GM21825 (cell line): ENCODE data around the gene CA5A.

Source experiments
- ATAC-seq: cut with Tn5 transposase; IDR thresholded peaks from one replicate; pipeline ENCODE4 v1.9.1; 2021; ENCODE audit warnings: mild to moderate bottlenecking, moderate library complexity; ENCODE audit not compliant: unreplicated experiment

CA5A gene

GRCh38 chr16:87964049-87964659 is 27.8 kb upstream of the CA5A start:
- ATAC-seq: no peak

DNA sequence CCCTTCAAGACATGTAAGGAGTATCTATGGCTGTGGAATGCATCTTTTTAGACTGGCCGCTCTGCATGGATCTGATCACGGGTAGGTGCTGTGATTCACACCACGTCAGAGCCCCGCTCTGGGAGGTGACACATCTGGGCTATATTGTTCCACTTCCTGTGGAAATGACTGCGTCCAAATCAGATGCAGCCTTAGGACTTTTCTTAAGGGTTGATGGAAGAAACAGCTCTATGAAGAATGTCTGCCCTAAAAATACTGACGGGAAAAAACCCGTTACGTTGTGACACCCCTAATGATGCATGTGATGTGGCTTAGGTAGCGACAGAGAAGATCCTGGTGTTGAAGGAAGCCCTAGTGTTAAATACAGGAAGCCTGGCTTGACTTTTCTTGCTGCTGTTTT is 27.1 kb upstream of the CA5A start:
- ATAC-seq: no peak

DNA sequence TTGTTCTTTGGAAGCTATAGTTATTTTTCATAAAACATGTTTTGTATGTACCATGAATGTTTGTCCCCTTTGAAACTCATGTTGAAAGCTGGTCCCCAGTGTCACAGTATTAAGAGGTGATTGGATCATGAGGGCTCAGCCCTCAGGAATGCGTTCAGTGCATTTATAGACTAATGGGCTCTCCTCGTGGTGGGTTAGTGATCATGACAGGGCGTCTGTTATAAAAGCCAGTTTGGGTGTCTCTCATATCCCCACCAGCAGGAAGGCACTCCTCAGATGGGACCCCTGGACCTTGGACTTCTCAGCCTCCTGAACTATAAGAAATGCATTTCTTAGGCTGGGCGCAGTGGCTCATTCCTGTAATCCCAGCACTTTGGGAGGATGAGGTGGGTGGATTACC is 25.3 kb upstream of the CA5A start:
- ATAC-seq: no peak

- ATAC-seq: no peak
Measured at GRCh38 chr16:87960852-87961251, 24.5 kb upstream of the CA5A start.

GRCh38 chr16:87960296-87960695 is 24.0 kb upstream of the CA5A start:
- no peak for ATAC-seq

GRCh38 chr16:87959391-87959990 is 23.2 kb upstream of the CA5A start:
- ATAC-seq: no peak

DNA sequence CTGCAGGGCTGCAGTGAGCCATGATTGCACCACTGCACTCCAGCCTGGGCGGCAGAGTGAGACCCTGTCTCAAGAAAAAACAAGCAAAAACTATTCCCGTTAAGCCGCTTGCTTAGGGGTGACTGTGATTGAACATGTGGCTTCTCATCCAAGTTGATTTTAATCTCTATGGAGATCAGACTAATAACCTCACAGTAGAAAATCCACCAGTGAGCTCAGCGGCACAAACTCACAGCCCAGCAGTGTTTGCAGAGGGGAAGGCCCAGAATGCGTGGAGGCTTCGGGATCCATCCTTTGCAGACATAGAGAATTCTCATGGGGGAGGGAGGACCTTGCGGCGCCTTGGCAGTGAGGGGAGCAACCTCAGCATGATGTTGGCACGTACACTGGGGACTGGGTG is 22.3 kb upstream of the CA5A start:
- no peak for ATAC-seq

DNA sequence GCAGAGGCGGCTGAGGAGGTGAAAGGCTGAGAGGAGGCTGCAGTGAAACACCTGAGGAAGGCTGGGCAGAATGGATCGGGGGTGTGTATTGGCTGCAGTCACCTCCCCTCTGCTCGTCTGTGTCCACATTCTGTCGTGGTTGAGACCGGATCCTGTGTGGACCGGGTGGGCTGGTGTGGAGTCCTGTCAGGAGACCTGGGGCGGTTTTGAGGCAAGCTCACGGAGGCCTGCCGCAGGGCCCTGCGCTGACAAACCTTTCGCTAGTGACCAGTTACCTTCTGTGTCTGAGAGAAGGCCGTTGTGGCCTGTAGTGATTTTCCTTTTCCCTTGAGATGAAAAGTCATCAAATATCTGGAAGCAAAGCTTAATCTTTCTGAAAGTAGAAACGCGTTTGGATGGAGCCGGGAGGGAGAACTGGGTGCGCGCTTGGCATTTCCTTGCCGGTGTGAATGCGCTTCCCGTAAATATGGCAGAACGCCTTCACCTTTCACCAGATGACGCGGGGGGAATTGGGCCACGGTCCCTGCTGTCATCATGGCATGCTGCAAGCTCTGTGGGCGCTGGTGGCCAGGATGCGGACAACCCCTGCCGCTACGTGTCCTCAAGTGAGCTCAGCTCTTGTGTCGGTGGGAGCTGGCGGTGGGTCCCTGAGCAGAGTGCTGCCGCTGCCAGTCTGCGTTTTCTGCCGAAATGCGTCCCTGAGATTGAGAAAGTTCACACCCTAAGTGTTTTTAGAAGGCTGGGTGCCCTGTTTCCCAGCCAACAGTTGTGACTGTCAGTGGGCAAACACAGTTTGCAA is 21.2 kb upstream of the CA5A start:
- no peak for ATAC-seq

GRCh38 chr16:87956365-87957231 is 20.3 kb upstream of the CA5A start:
- peak; percentile 32 for ATAC-seq

- no peak for ATAC-seq
Measured at GRCh38 chr16:87956098-87956364, 19.7 kb upstream of the CA5A start.

GRCh38 chr16:87955302-87956097 is 19.2 kb upstream of the CA5A start:
- no peak for ATAC-seq

- ATAC-seq: no peak
Measured at GRCh38 chr16:87954826-87955225, 18.5 kb upstream of the CA5A start.

DNA sequence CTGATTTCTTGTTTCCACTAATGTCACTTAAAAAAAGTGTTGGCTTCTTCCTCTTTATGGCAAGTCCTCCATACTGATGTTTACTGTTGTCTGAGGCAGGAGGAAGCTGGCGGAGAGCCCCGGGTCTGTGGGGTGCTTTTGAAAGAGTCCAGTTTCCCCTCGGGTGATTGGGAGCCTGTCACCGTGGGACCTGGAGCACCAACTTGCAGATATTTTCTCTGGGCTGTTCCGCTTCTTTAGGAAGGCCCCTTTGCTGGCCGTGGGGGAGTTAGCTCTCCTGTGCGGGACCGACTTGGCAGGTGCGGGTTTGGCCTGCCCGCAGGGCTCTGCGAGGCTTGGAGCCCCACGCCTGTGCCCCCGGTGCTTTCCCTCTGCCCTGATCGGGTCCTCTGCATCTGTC is 18.0 kb upstream of the CA5A start:
- ATAC-seq: no peak

DNA sequence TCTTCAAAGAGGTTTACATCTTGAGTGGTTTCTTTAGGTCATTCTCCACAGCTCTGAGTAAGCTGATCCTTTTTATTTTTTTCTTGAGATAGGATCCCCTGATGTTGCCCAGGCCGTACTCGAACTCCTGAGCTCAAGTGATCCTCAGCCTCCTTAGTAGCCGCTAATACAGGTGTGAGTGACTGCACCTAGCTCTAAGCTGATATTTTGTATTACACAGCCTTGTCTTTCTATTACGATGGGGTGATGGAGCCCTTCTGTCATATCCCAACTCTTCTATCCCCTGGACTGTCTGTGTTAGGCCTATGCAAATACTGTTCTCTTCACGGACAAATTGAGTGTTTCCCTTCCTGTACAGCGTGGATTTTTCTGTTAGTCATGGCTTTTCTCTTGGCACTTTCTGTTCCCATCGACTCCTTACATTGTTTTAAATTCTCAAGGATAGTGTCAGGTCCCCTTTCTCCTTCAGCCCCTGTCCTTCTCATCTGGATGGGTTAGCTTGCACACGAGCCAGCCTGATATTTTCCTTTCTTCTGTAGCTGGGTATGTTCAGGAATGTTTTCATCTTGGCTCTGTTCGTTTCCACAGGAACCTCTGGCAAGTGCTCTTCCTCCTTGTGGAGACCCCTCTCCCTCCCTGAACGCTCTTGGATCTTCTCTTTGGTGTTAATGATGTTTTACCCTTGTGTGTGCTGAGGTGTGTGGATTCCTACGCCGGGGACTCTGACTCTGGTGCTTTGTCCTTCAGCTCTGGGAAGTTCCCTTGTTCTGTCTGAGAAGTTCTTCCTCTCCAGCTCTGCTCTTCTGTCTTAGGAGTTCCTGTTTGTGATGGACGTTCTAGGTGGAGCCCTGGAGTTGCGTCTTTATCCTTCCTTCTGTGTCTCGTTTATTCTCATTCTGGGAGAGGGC is 17.2 kb upstream of the CA5A start:
- no peak for ATAC-seq

- ATAC-seq: no peak
Measured at GRCh38 chr16:87952751-87953150, 16.4 kb upstream of the CA5A start.

GRCh38 chr16:87951552-87952538 is 15.5 kb upstream of the CA5A start:
- ATAC-seq: peak; percentile 6

DNA sequence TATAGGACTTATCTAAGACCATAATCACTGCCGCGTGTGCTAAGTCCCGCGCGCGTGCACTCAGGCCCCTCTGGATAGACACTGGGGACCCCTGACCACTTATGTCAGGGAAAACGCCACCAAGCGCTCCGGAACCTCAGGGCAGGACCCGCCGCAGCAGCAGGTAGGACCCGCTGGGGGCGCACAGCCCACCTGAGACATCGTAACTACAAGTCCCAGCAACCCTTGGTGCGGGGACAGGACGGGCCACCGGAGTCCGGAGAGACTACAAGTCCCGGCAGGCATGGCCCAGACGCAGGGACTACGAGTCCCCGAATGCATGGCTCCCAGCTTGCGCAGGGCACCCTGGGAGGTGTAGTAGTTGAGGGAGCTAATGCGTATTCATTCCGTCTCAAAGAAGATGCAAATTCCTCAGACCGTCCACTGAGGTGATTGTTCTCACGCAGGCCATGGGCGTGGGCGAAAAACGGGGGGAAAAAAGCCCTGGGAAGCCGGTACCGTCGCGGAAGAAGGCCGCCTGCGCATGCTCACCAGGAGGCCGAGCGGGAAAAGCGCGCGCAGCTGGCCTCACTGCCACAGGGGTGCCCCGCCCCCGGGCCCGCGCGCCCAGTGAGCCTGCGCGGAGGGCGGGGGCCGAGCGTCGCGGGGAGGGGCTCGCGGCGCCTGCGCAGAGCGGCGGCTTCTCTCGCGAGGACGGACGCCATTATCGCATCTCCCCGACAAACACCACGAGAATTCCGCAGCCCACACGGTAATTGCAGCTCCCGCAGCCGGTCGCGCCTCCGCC is 14.6 kb upstream of the CA5A start, which contains the start of gene BANP:
BANP (plus strand) TSS at position 670 of the 787 bp plus-strand sequence. CDS start 23,682 bp downstream, outside the sequence.
- peak; percentile 85 for ATAC-seq
